Left hindlimb (tissue), 1 donor: ENCODE data around the gene FAM13A.

ENCODE experiments used
- DNase-seq: peaks from one replicate; pipeline ENCODE4 v3.0.0-alpha.2; 2018

The FAM13A gene

DNA sequence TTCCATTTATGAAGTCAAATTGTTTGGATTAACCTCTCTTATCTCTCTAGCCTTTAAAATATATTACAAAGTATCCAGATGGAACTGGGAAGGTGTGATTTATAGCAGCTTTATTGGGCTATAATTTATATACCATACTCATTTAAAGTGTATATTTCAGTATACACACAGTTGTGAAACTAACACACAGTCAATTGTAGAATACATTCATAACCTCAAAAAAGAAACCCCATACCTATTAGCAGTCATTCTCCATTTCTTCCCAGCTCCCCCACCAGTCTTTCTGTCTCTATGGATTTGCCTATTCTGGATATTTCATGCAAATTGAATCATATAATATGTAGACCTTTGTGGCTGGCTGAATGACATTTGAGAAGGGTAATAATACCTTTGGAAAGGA, 351.8 kb downstream of the FAM13A start:
- DNase-seq: no peak

GRCh38 chr4:88702782-88703181, 354.2 kb downstream of the FAM13A start:
- DNase-seq: no peak

- DNase-seq: no peak
Observed at GRCh38 chr4:88698519-88698918, 358.5 kb downstream of the FAM13A start.

DNA sequence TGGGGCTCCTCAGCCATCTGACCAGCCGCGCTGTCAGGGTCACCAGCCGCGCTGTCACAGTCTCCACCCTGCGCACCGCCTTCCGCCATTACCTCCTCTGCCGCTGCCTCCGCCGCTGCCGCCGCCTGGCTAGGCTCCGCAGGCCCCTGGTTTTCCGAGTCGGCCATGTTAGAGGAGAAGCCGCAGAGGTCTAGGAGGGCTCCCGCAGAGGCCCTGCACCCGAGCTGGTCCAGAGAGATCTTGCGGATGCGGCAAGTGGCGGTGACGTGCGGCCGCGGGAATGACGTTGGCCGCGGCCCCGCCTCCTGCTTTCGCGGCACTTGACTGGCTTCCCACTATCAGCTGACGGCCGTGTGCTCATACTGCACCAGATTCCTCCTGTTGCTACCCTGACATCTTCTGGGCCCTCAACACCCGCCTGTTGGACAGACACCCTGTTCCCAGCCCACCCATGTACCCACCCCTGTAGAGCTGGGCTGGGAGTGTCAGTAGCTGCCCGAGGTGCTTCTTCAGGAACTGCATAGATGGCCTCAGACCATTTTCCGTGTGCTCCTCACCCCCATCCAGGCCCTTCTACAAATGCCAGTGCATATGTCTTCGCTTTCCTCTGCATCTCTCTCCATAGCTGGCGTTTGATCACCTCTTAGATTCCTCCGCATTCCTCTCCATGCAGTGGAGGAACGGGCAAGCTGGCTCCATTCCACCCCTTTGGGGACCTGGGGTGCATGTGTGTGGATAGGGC, 359.2 kb downstream of the FAM13A start, which contains the start of gene NAP1L5:
NAP1L5 (minus strand) TSS at position 242 of the 742 bp plus-strand sequence; CDS start at position 167, 75 bp downstream.
- peak; percentile 81 for DNase-seq

- peak; percentile 34 for DNase-seq
Observed at GRCh38 chr4:88697141-88697540, 359.8 kb downstream of the FAM13A start.

GRCh38 chr4:88696630-88697029, 360.4 kb downstream of the FAM13A start:
- DNase-seq: no peak

GRCh38 chr4:88693792-88694191, 363.2 kb downstream of the FAM13A start:
- no peak for DNase-seq

DNA sequence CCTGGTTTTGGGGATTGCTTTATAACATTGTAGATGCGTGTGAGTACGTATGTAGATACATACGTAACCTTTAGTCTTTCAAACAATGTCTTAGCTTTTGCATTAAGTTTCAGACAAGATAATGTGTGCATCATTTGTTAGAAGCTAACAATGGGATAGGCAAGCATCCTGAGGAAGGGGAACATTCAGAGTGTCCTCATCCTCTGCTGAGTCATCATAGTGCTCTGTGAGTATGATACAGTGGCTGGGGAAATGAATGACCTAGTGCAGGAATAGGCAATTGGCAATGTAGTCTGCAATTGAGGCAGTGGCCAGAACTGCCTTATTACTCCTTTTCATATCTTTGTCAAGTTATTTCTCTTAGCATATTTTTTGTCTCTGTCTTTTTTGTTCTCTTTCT, 366.6 kb downstream of the FAM13A start:
- DNase-seq: no peak

- DNase-seq: no peak
Observed at GRCh38 chr4:88681209-88681608, 375.8 kb downstream of the FAM13A start.
